Mucosa of descending colon (tissue), 3 donors: ENCODE results near the gene CELA3A. TPM values are rescaled to one million over a fixed set of nuclear protein-coding genes. Genes with fewer than 3 reads are reported as not detected.

Source experiments
- ATAC-seq: fragments of 200-7000 bp; cut with Tn5 transposase; one replicate; pipeline ENCODE4 v1.9.1; 2020; ENCODE audit warnings: mild to moderate bottlenecking, moderate library complexity
- DNase-seq, 3 donors: peaks; one replicate each; pipeline ENCODE4 v3.0.0-alpha.2; 2020
- H3K36me3 ChIP-seq: fragments of 200-600 bp; one replicate; pipeline ENCODE4 v1.8.0; 2021; ENCODE audit warnings: low read depth, mild to moderate bottlenecking
- H3K4me1 ChIP-seq: fragments of 200-600 bp; one replicate; pipeline ENCODE4 v1.8.0; 2021; ENCODE audit warnings: low read depth, mild to moderate bottlenecking
- H3K4me3 ChIP-seq: fragments of 200-600 bp; one replicate; pipeline ENCODE4 v1.8.0; 2021; ENCODE audit warnings: mild to moderate bottlenecking
- H3K9me3 ChIP-seq: fragments of 200-600 bp; one replicate; pipeline ENCODE4 v1.8.0; 2021; ENCODE audit warnings: mild to moderate bottlenecking
- CTCF ChIP-seq: fragments of 200-600 bp; IDR thresholded peaks from one replicate; pipeline ENCODE4 v1.8.0; 2022; ENCODE audit warnings: antibody characterized with exemption, mild to moderate bottlenecking
- intact Hi-C, 2 donors: fragments of 100-400 bp; cut with DNase I in 1 of 2; cut with micrococcal nuclease in 1 of 2; formaldehyde crosslinking; loops; one replicate each; pipeline versions ENCODE4 v1.11.0 to v1.11.1; 2022; cut with DNase I, micrococcal nuclease
- total RNA-seq, 3 donors: library from RNA; stranded (reverse); fragmentation: NEBNext Ultra II Directional in 2 of 3; extraction: Animal tissue kit (Norgen Biotek cat#: 25700) in 2 of 3; gene quantifications; one replicate each; pipeline versions ENCODE4 v1.2.1 to v1.2.4, GENCODE V29; 2021 to 2023
- donor health status: DM: no; HTN: no; CAD: no; lungs with moderate emphysema.
- donor health status: DM: no; HTN: no; CAD: no.
- donor health status: DM: no; HTN: yes; CAD: no.

CELA3A gene
- total RNA-seq, 3 donors from 2014 or later = 0.65 to 1.0 TPM; not detected in 1

GRCh38 chr1:22018583-22019559 lies 17.4 kb downstream of the CELA3A start:
- ATAC-seq = peak; percentile 86
- Histone ChIP-seq H3K36me3 (no peaks in the 10 kb centered on the region), H3K4me1 (no peaks in the 10 kb centered on the region), H3K9me3 (no peaks in the 10 kb centered on the region), H3K4me3 (no peak overlapping the region)
- no peak for TF ChIP-seq CTCF
- intact Hi-C loops = no loop called here
- DNase-seq = no peak

- intact Hi-C loops = no loop called here
- DNase-seq (no peak), ATAC-seq (no peak)
- no peak for TF ChIP-seq CTCF
- Histone ChIP-seq H3K36me3 (no peaks in the 10 kb centered on the region), H3K4me3 (no peak overlapping the region), H3K9me3 (no peaks in the 10 kb centered on the region), H3K4me1 (peaks cover under 1% of the 10 kb centered on the region)
Observed at GRCh38 chr1:22021061-22021460, 19.6 kb downstream of the CELA3A start.

GRCh38 chr1:22024485-22025367 lies 23.3 kb downstream of the CELA3A start:
- TF ChIP-seq CTCF = no peak
- peak; percentile 65 for ATAC-seq

GRCh38 chr1:22025368-22026155 lies 24.1 kb downstream of the CELA3A start:
- H3K4me3 ChIP-seq = peak overlapping the region; percentile 83
- intact Hi-C loops = no loop called here
- no peak for TF ChIP-seq CTCF
- DNase-seq (peak; percentile 88 to 90 (median 89)), ATAC-seq (peak; percentile 90)
- no peaks in the 10 kb centered on the region for H3K36me3 ChIP-seq
- no peaks in the 10 kb centered on the region for H3K9me3 ChIP-seq
- H3K4me1 ChIP-seq = peaks cover 4% of the 10 kb centered on the region

More at GRCh38 chr1:22024485-22025367, 23.3 kb downstream of the CELA3A start:
- peak overlapping the region; percentile 83 for H3K4me3 ChIP-seq
- DNase-seq = peak; percentile 64 to 78 (median 71)
- H3K4me1 ChIP-seq = peaks cover 4% of the 10 kb centered on the region
- intact Hi-C loops = no loop called here
- no peaks in the 10 kb centered on the region for H3K9me3 ChIP-seq
- no peaks in the 10 kb centered on the region for H3K36me3 ChIP-seq

GRCh38 chr1:22026924-22027289 lies 25.4 kb downstream of the CELA3A start:
- ATAC-seq (no peak), DNase-seq (no peak)
- Histone ChIP-seq H3K4me1 (peaks cover 4% of the 10 kb centered on the region), H3K4me3 (no peak overlapping the region), H3K9me3 (no peaks in the 10 kb centered on the region), H3K36me3 (no peaks in the 10 kb centered on the region)
- no peak for TF ChIP-seq CTCF
- intact Hi-C loops = no loop called here
